GM12874 (cell line): ENCODE data around the gene TUSC2.

ENCODE experiments used
- TF ChIP-seq, protein P1 (sequence below): IDR thresholded peaks from 2 replicates; pipeline ENCODE4 v1.5.1; 2011; ENCODE audit warnings: low read depth, mild to moderate bottlenecking, control low read depth, low read length, moderate library complexity; ENCODE audit not compliant: insufficient read depth

Gene TUSC2

DNA sequence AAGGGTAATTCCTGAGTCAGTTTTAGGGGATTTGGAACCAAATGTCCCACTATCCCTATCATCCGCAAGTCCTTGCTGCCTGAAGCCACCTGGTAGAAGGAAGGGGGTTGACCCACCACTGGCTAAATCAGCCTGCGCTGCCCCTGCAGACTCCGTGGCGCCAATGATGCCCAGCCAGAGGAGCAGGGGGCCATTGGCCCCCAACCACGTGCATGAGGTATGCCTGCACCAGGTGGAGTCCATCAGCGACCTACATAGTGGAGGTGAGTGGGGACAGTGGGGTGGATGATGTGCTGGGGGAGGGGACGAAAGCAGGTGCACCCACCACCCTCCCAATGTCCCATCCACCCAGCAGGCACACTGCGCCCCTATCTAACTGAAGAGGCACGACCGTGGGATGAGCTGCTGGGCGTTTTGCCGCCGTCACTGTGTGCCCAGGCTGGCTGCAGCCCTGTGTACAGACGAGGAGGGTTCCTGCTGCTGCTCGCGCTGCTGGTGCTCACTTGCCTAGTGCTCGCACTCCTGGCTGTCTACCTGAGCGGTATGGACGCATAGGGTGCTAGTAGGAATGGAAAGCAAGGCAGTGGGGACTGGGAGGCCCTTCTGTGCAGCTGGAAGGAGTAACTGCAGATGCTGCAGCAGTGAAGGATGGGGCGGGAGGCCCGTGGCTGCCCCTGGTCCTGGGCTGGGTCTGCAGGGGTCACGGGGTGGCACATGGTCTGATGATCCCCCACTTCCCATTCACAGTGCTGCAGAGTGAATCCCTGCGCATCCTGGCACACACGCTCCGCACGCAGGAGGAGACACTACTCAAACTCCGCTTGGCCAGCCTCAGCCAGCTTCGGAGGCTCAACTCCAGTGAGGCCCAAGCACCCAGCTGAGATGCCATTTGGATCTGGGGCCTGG is 41.4 kb downstream of the TUSC2 start:
- TF ChIP-seq, protein P1, sequence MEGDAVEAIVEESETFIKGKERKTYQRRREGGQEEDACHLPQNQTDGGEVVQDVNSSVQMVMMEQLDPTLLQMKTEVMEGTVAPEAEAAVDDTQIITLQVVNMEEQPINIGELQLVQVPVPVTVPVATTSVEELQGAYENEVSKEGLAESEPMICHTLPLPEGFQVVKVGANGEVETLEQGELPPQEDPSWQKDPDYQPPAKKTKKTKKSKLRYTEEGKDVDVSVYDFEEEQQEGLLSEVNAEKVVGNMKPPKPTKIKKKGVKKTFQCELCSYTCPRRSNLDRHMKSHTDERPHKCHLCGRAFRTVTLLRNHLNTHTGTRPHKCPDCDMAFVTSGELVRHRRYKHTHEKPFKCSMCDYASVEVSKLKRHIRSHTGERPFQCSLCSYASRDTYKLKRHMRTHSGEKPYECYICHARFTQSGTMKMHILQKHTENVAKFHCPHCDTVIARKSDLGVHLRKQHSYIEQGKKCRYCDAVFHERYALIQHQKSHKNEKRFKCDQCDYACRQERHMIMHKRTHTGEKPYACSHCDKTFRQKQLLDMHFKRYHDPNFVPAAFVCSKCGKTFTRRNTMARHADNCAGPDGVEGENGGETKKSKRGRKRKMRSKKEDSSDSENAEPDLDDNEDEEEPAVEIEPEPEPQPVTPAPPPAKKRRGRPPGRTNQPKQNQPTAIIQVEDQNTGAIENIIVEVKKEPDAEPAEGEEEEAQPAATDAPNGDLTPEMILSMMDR = no peak

DNA sequence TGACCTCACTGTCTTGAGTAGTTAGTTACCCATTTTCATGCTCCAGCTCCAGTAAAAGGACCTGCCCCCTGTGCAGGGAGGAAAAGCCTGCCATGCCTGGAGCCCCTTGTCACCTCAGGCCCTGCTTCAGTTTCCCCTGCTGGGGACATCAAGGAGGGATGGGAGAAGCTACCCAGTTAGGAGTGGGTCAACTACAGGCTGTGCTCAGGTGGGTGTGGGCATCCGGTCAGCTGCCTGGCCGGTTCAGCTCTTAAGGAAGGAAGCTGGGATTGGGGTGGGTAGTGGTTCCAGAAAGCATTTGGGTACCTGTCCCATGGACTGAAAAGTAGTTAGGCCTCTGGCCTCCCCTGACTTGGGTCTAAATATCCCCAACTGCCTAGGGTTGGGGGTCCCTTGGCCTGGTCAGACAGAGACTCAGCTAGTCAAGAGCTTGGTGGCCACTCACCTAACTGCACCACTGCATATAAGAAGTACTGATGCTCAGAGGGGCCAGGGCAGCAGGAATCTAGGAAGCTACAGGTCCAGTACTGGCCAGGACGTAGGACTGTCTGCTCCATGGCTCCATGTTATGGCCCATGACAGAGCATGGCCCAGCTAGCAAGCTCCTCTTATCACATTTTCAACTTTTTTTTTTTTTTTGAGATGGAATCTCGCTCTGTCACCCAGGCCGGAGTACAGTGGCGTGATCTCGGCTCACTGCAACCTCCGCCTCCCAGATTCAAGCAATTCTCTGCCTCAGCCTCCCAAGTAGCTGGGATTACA is 48.6 kb downstream of the TUSC2 start:
- TF ChIP-seq, protein P1 = no peak

DNA sequence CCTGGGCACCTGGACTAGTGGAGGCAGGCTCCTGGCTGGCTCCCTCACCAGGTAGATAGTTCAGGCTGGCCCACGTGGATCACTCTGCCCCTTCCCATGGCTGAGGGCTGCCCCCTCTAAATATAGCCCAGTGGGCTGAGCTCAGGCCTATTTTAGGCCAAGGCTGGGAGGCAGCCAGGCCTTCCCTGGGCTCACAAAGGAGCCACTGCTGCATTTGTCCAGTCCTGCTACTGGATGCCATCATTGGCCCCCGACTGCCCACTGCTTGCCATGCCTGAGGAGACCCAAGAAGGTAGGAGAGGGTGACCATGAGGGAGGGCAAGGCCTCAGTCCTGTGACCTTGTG is 49.2 kb downstream of the TUSC2 start, which contains the start of gene LSMEM2:
LSMEM2 (plus strand) TSS at position 208 of the 345 bp plus-strand sequence; CDS start at position 235, 27 bp downstream.
- TF ChIP-seq, protein P1 = no peak

DNA sequence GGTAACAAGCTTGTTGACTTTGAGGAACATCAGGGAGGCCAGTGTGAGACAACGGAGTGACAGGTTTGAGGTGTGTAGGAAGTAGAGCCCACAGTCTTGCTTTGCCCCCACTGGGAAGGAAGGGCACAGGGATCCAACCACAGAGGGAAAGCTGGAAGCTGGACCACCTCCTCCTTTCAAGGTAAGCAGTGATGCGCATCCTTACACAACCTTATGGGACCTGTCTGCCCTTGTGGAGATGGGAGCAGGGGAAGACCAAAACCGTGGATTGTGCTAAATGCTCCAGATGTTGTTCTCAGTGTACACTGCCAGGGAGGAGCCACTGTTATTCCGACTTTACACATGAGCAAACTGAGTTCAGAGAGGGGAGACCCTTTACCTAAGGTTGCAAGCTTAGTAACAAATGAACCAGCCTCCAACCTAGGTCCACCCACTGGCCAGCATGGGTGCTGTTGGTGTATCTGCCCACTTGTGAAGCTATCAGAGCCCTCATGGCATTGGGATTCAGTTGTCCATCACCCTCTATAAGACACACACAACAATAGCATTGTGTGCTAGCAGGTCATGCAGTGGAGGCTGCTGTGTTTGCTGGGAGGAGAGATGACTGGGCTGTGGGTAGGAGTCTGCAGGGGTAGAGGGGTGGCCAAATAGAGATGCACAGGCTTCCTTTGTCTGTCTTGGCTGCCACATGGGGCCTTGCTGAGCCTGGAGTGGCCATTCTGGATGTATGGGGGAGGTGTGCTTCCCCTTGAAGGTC is 49.7 kb downstream of the TUSC2 start:
- TF ChIP-seq, protein P1 = no peak

DNA sequence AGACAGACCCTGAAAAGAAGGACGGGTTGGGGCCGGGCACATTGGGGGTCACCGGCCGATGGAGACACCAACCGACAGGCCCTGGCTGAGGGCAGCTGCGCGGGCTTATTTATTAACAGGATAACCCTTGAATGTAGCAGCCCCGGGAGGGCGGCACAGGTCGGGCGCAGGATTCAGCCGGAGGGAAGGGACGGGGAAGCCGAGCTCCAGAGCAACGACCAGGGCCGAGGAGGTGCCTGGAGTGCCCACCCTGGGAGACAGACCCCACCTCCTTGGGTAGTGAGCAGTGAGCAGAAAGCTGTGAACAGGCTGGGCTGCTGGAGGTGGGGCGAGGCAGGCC is 51.3 kb downstream of the TUSC2 start:
- TF ChIP-seq, protein P1 = no peak

DNA sequence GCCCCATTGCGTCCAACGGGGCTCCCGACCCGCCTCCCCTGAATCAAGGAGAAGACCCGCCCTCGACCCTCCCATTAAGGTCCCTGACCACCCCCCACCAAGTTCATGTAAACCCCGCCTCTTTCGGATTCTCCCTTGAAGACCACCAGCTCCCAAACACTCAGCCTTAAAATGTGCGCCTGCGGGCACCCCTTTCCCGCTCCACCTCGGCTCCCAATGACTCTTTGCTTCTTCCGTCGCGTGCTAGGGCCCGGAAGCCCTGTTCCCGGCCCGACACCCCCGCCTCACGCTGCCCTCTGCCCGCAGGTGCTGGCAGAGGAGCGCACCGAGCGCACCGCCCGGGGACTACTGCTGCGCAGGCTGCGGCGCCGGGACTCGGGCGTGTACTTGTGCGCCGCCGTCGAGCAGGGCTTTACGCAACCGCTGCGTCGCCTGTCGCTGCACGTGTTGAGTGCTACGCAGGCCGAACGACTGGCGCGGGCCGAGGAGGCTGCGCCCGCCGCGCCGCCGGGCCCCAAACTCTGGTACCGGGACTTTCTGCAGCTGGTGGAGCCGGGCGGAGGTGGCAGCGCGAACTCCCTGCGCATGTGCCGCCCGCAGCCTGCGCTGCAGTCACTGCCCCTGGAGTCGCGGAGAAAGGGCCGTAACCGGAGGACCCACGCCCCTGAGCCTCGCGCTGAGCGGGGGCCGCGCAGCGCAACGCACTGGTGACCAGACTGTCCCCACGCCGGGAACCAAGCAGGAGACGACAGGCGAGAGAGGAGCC is 51.8 kb downstream of the TUSC2 start:
- TF ChIP-seq, protein P1 = no peak
